Fibroblast of peridontal ligament (primary cell): ENCODE data around the gene PTPN12.

Experiments used
- DNase-seq: peaks from one replicate; pipeline ENCODE4 v3.0.0-alpha.2; 2010; ENCODE audit errors: extremely low read depth

PTPN12 gene

GRCh38 chr7:77662869-77663268 lies 125.8 kb downstream of the PTPN12 start:
- DNase-seq = no peak

- DNase-seq = no peak
Measured at GRCh38 chr7:77664715-77665114, 127.6 kb downstream of the PTPN12 start.

DNA sequence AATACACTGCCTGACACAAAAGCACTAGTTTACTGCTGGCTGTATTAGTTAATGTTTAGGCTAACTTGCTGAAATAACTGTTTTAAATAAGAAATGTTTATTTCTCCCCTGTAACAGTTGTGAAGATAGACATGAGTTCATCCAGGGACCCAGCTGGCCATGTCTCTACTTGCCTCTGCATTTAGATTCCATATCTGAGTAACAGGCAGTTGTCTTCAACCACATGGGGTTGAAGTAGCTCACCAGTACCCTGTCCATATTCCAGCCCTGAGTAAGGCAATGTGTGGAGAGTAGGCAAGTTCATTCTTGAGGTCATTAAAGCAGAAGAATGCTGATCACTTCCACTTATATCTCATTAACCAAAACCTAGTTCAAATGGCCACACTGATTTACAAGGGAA lies 128.1 kb downstream of the PTPN12 start:
- DNase-seq = no peak

DNA sequence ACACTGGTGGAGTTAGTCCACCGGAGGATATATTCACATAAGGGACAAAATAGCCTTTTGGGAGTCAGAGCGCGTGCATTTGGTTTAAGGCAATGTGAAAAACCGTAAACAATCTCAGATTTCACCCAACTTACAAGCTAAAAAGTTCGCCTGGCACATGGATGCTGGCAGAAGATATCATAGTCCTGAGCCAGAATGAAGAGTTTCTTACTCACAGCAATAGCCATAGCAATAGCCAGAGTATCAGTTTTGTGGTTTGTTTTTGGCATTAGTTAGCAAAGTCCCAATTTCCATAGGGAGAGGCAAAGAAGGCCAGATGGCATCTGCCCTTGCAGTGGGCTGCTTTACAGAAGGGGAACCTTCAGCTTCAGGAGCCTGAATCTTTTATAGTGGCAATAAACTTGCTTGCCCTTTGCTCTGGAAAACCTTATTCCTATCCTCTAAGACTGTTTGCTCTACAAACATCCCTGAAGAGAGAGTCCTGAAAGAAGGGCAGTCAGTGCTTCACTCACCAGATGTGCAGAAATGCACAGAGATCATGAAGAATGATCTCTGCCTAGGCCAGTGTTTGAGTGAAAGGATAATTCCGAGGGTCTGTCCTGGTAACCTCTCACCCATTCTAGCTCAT lies 130.5 kb downstream of the PTPN12 start:
- peak; percentile 94 for DNase-seq

DNA sequence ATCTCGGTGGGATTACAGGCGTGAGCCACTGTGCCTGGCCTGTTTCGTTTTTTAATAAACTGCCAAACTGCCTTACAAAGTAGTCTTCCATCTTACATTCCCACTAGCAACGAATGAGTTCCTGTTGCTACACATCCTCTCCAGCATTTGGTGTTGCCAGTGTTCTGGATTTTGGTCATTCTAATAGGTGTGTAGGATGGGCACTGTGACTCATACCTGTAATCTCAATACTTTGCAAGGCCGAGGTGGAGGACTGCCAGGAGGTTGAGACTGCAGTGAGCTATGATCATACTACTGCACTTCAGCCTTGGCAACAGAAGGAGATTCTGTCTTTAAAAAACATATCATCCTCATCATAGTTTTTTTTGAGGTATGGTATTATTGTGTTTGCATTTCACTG lies 137.8 kb downstream of the PTPN12 start:
- DNase-seq = no peak

- DNase-seq = no peak
Measured at GRCh38 chr7:77679608-77680007, 142.5 kb downstream of the PTPN12 start.

GRCh38 chr7:77680266-77680665 lies 143.2 kb downstream of the PTPN12 start:
- no peak for DNase-seq

GRCh38 chr7:77684030-77684429 lies 146.9 kb downstream of the PTPN12 start:
- peak; percentile 95 for DNase-seq

GRCh38 chr7:77685233-77685632 lies 148.1 kb downstream of the PTPN12 start:
- no peak for DNase-seq

DNA sequence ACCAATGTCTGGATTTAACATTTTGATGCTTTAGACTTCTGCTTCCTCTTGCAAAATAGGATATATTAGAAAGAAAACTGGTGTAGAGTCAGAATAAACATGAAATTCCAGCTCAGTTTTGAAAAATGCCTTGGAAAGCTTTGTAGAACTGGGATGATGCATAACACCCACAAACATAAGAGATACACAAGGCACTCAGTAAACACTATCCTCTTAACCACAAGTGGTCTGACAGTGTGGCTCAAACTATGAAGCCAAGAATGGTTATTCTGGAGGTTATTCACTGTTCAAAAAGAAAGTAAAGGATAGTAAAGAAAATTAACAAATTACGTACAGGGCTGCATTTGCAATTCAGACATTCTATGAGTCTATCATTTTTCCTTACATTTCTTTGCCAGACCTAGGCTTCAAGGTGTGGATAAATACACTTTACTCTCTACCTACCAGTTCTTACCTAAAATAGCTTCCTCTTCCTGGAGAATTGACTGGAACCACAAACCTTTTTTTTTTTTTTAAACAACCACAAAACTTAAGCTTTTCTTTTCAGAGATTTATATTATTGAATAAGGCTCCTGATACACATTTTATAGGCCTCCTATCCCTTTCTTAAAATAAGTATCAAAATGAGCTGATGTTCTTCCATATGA lies 150.1 kb downstream of the PTPN12 start:
- DNase-seq = peak; percentile 71

DNA sequence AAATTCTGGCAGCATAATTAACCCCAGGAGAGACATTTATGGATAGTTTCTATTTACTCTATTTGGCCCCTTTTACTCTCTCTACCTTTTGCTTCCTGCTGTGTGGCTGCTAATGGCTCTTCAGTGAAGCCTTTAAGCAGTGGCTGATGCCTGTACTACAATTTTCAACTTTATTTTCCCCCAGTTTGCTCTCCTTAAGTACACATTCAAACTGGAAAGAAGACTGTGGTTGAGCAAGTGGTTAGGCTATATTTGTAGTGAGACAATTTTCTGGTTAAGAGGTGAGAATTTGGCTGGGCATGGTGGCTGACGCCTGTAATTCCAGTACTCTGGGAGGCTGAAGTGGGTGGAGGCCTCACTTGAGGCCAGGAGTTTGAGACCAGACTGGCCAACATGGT lies 150.7 kb downstream of the PTPN12 start:
- no peak for DNase-seq
